ENCODE measurements around the gene PHTF2. TPM values are rescaled to one million over a fixed set of nuclear protein-coding genes. Genes with fewer than 3 reads are reported as not detected.

The PHTF2 gene
- total and polyA plus RNA-seq, 2 of the 4 experiments (the other 2 are of a cell fraction), result 28.3 to 69.9 TPM

DNA sequence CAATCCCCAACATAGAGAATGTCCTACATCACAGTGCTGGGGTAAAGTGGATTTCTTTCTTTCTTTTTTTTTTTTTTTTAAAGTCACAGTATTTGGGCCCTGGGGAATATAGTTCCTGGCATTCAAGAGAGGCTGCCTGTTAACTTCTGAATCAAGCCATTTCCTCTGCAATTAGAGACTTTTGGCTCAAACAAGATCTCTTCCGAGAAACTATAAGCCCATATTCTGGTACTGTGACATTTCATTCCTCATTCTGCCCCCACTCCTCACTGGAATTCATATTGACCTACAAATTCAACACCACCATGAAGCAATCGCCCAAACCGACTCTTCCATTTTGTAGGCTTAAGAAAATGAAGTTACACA, 187.4 kb downstream of the PHTF2 start (continued):
- TF ChIP-seq, protein P1, sequence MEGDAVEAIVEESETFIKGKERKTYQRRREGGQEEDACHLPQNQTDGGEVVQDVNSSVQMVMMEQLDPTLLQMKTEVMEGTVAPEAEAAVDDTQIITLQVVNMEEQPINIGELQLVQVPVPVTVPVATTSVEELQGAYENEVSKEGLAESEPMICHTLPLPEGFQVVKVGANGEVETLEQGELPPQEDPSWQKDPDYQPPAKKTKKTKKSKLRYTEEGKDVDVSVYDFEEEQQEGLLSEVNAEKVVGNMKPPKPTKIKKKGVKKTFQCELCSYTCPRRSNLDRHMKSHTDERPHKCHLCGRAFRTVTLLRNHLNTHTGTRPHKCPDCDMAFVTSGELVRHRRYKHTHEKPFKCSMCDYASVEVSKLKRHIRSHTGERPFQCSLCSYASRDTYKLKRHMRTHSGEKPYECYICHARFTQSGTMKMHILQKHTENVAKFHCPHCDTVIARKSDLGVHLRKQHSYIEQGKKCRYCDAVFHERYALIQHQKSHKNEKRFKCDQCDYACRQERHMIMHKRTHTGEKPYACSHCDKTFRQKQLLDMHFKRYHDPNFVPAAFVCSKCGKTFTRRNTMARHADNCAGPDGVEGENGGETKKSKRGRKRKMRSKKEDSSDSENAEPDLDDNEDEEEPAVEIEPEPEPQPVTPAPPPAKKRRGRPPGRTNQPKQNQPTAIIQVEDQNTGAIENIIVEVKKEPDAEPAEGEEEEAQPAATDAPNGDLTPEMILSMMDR (conservative IDR thresholded peaks at IDR 0.05; ENCODE audit: low read depth, low read length), result no peak

DNA sequence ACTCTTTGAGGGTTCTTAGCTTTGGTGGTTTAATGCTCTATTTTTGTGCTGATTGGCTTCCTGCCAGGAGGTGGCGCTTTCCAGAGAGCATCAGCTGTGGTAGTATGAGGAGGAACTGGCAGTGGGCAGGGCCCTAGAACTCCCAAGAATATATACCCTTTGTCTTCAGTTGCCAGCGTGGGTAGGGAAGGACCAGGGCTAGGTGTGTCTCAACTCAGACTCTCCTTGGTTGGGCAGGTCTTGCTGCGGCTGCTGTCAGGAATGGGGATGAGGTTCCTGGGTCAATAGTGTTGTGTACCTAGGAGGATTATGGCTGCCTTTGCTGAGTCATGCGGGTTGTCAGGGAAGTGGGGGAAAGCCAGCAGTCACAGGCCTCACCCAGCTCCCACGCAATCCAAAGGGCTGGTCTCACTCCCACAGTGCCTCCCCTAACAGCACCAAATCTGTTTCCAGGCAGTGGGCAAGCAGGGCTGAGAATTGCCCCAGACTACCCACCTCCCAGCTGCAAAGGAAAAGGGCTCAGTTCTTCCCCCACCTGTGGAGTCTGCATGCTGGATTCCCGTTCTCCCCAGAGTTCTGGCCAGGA, 191.5 kb downstream of the PHTF2 start:
- CTCF ChIA-PET, result no interaction called here
- no TSS peak for BruUV-seq (replicated peaks)
- in situ Hi-C loops (cut with MboI; ENCODE audit: low sequenced_read_pairs), result no loop called here

More for the DNA sequence above, 191.5 kb downstream of the PHTF2 start:
- H3K9ac ChIP-seq (ENCODE audit: low read depth, low read length), result no peak overlapping the region
- no peak overlapping the region for H2BK5ac ChIP-seq (ENCODE audit: low read depth, low read length, poor library complexity, severe bottlenecking)
- no peak overlapping the region for H4K5ac ChIP-seq (ENCODE audit: low read depth, low read length)
- H3K4me1 ChIP-seq (ENCODE audit: control insufficient read depth, insufficient read depth, low read length), result no peaks in the 10 kb centered on the region
- H3K9me3 ChIP-seq (ENCODE audit: control insufficient read depth, insufficient read depth, low read length), result no peaks in the 10 kb centered on the region
- no peak overlapping the region for H2BK15ac ChIP-seq (ENCODE audit: low read depth, low read length)
- H3K23ac ChIP-seq (ENCODE audit: low read depth, low read length), result no peak overlapping the region
- H4K20me1 ChIP-seq (ENCODE audit: insufficient read depth, low read length), result no peaks in the 10 kb centered on the region
- no peak overlapping the region for H2BK120ac ChIP-seq (ENCODE audit: low read depth, low read length)
- dilution Hi-C loops (cut with HindIII; ENCODE audit: low sequenced_read_pairs, unreplicated experiment) (no loop called here), intact Hi-C loops (cut with micrococcal nuclease) (no loop called here)
- no peak overlapping the region for H3K4me3 ChIP-seq (ENCODE audit: insufficient read depth, low read depth, low read length)
- POLR2A ChIA-PET (ENCODE audit: unreplicated experiment), result no interaction called here
- no peak overlapping the region for H3K4ac ChIP-seq (ENCODE audit: low read depth, low read length)
- no peaks in the 10 kb centered on the region for H3K79me1 ChIP-seq (ENCODE audit: low read depth in 1 of 2, low read length in 2 of 2)
- H4K8ac ChIP-seq (ENCODE audit: low read depth in 2 of 2, low read length in 2 of 2), result no peak overlapping the region
- H3K4me2 ChIP-seq (ENCODE audit: low read depth, low read length), result no peak overlapping the region
- H3K9me1 ChIP-seq (ENCODE audit: insufficient read depth, low read length), result no peaks in the 10 kb centered on the region
- no peak overlapping the region for H3K27ac ChIP-seq (ENCODE audit: insufficient read depth, low read length)
- 0 out of 2 replicates have a peak overlapping the region, but pooled peaks have one; percentile 64 for H4K91ac ChIP-seq (ENCODE audit: insufficient read depth, low read depth, low read length)
- ATAC-seq (ENCODE audit: low read depth) (no peak), DNase-seq (no peak)
- no peak overlapping the region for H3K14ac ChIP-seq (replicated peaks; ENCODE audit: low read depth, low read length)
- H2AK9ac ChIP-seq (replicated peaks; ENCODE audit: low read depth, low read length, poor library complexity), result no peak overlapping the region
- H2BK20ac ChIP-seq (ENCODE audit: low read depth, low read length), result no peak overlapping the region
- H2AFZ ChIP-seq (replicated peaks; ENCODE audit: low read length, poor library complexity), result peak overlapping the region; percentile 75
- TF ChIP-seq CHD1 (IDR thresholded peaks at IDR 0.05; ENCODE audit: low read depth, low read length) (no peak), RCOR1 (IDR thresholded peaks at IDR 0.05; ENCODE audit: insufficient replicate concordance, low read length) (no peak), NFE2L2 (IDR thresholded peaks at IDR 0.05; ENCODE audit: low read depth, low read length) (peak; percentile 34; the same call in 1 of the 2 replicates), FOS (IDR thresholded peaks at IDR 0.05; ENCODE audit: low read depth, low read length) (no peak)
- TF ChIP-seq, protein P2, sequence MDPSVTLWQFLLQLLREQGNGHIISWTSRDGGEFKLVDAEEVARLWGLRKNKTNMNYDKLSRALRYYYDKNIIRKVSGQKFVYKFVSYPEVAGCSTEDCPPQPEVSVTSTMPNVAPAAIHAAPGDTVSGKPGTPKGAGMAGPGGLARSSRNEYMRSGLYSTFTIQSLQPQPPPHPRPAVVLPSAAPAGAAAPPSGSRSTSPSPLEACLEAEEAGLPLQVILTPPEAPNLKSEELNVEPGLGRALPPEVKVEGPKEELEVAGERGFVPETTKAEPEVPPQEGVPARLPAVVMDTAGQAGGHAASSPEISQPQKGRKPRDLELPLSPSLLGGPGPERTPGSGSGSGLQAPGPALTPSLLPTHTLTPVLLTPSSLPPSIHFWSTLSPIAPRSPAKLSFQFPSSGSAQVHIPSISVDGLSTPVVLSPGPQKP (IDR thresholded peaks at IDR 0.05; ENCODE audit: borderline replicate concordance, low read depth, low read length), result no peak
- no peak overlapping the region for H2AK5ac ChIP-seq (ENCODE audit: low read depth, low read length)
- 100% methylated on average over 1 of the region's 6 CpGs; no CpG with 5 or more reads in 1 of the 2 experiments for WGBS, 2 experiments (ENCODE audit: extremely low coverage in 2 of 2, insufficient read length in 1 of 2)
- no peak overlapping the region for H3K18ac ChIP-seq (ENCODE audit: low read depth, low read length)
- H3K27me3 ChIP-seq (ENCODE audit: control insufficient read depth, insufficient read depth, low read length), result no peaks in the 10 kb centered on the region
- no peaks in the 10 kb centered on the region for H3K36me3 ChIP-seq (ENCODE audit: control insufficient read depth, insufficient read depth, low read length)
- H3K56ac ChIP-seq (ENCODE audit: extremely low read depth, insufficient read depth, low read length), result no peak overlapping the region

Data from IMR-90 (cell line).